ENCODE results near the gene HOMEZ. TPM values are rescaled to one million over a fixed set of nuclear protein-coding genes. Genes with fewer than 3 reads are reported as not detected.

The HOMEZ gene
- total and polyA plus RNA-seq, 10 of the 15 experiments (the other 5 are each of a cell fraction or from before 2014, with no cell fraction given) = 2.6 to 19.3 (median 13.0) TPM

- TF ChIP-seq E2F8 (IDR thresholded peaks at IDR 0.05; ENCODE audit: low read depth, partially characterized antibody) (no peak), RELA (IDR thresholded peaks at IDR 0.05; ENCODE audit: borderline replicate concordance, partially characterized antibody) (peak; percentile 16), LARP7 (IDR thresholded peaks at IDR 0.05) (0 out of 2 replicates have a peak, but pooled peaks have one; percentile 45), CUX1 (IDR thresholded peaks at IDR 0.05; ENCODE audit: insufficient replicate concordance, low read depth, low read length) (no peak), EZH2 (IDR thresholded peaks at IDR 0.05; ENCODE audit: borderline replicate concordance, control insufficient read depth, low read depth, low read length) (no peak), RUNX3 (IDR thresholded peaks at IDR 0.05; ENCODE audit: low read length) (no peak; the same call in 1 of the 2 replicates), CHD4 (IDR thresholded peaks at IDR 0.05) (no peak), YY1 (IDR thresholded peaks at IDR 0.05; ENCODE audit: low read depth, low read length) (peak; percentile 8; the same call in 1 of the 2 replicates), BACH1 (IDR thresholded peaks at IDR 0.05; ENCODE audit: borderline replicate concordance) (0 out of 2 replicates have a peak, but pooled peaks have one; percentile 50), MYB (IDR thresholded peaks at IDR 0.05; ENCODE audit: borderline replicate concordance, low read depth, low read length) (no peak), SREBF2 (IDR thresholded peaks at IDR 0.05; ENCODE audit: low read length) (no peak)
- TF ChIP-seq, protein P1, sequence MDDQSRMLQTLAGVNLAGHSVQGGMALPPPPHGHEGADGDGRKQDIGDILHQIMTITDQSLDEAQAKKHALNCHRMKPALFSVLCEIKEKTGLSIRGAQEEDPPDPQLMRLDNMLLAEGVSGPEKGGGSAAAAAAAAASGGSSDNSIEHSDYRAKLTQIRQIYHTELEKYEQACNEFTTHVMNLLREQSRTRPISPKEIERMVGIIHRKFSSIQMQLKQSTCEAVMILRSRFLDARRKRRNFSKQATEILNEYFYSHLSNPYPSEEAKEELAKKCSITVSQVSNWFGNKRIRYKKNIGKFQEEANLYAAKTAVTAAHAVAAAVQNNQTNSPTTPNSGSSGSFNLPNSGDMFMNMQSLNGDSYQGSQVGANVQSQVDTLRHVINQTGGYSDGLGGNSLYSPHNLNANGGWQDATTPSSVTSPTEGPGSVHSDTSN (IDR thresholded peaks at IDR 0.05; ENCODE audit: insufficient replicate concordance, low read depth, low read length) = peak; percentile 40
- TF ChIP-seq, protein P2, sequence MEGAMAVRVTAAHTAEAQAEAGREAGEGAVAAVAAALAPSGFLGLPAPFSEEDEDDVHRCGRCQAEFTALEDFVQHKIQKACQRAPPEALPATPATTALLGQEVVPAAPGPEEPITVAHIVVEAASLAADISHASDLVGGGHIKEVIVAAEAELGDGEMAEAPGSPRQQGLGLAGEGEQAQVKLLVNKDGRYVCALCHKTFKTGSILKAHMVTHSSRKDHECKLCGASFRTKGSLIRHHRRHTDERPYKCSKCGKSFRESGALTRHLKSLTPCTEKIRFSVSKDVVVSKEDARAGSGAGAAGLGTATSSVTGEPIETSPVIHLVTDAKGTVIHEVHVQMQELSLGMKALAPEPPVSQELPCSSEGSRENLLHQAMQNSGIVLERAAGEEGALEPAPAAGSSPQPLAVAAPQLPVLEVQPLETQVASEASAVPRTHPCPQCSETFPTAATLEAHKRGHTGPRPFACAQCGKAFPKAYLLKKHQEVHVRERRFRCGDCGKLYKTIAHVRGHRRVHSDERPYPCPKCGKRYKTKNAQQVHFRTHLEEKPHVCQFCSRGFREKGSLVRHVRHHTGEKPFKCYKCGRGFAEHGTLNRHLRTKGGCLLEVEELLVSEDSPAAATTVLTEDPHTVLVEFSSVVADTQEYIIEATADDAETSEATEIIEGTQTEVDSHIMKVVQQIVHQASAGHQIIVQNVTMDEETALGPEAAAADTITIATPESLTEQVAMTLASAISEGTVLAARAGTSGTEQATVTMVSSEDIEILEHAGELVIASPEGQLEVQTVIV (IDR thresholded peaks at IDR 0.05; ENCODE audit: borderline replicate concordance, partially characterized antibody) = peak; percentile 17
Measured at GRCh38 chr14:23286020-23286901, at the start of gene HOMEZ (continued).

All from GM12878 (cell line).